IMR-90 (cell line): ENCODE measurements around the gene ORM1. TPM values are rescaled to one million over a fixed set of nuclear protein-coding genes. Genes with fewer than 3 reads are reported as not detected.

Experiments
- ATAC-seq: fragments of 200-7000 bp; cut with Tn5 transposase; 2 replicates; pipeline ENCODE4 v1.9.1; 2020; ENCODE audit warnings: low read depth, mild to moderate bottlenecking, moderate library complexity
- BruUV-seq: library from RNA; stranded (reverse); fragments of 400-500 nt; replicated peaks from 2 replicates; lab custom pipeline; 2021; lab: Mats Ljungman, UMichigan
- CTCF ChIA-PET: fragments of 300-600 bp; formaldehyde crosslinking; extraction: SDS; loops from one replicate; lab custom pipeline; 2021; ENCODE audit warnings: antibody characterized with exemption; lab: Yijun Ruan, JAX
- POLR2A ChIA-PET: fragments of 300-600 bp; sonication (Branson Sonifier 250); formaldehyde crosslinking; loops from one replicate; lab custom pipeline; 2022; ENCODE audit warnings: antibody characterized with exemption; ENCODE audit not compliant: unreplicated experiment; lab: Charles Lee
- DNase-seq: peaks from one replicate; pipeline ENCODE4 v3.0.0; 2013
- H2AFZ ChIP-seq: replicated peaks from 2 replicates; pipeline ENCODE3; 2013; ENCODE audit warnings: low read length, mild to moderate bottlenecking; ENCODE audit not compliant: poor library complexity
- H2AK5ac ChIP-seq: 2 replicates; pipeline ENCODE4 v1.6.1; 2013; ENCODE audit warnings: low read depth, low read length, inconsistent platforms
- H2AK9ac ChIP-seq: replicated peaks from 2 replicates; pipeline ENCODE3; 2013; ENCODE audit warnings: mild to moderate bottlenecking, low read depth, low read length, moderate library complexity; ENCODE audit not compliant: poor library complexity
- H2BK120ac ChIP-seq: 2 replicates; pipeline ENCODE4 v1.6.1; 2013; ENCODE audit warnings: low read depth, low read length, inconsistent platforms
- H2BK15ac ChIP-seq: 3 replicates; pipeline ENCODE4 v1.6.1; 2013; ENCODE audit warnings: low read depth, low read length, inconsistent platforms
- H2BK20ac ChIP-seq: 2 replicates; pipeline ENCODE4 v1.6.1; 2013; ENCODE audit warnings: low read depth, mild to moderate bottlenecking, inconsistent platforms, low read length, moderate library complexity
- H2BK5ac ChIP-seq: 2 replicates; pipeline ENCODE4 v1.6.1; 2013; ENCODE audit warnings: mild to moderate bottlenecking, low read depth, low read length, inconsistent platforms; ENCODE audit not compliant: poor library complexity, severe bottlenecking
- H3K14ac ChIP-seq: replicated peaks from 2 replicates; pipeline ENCODE4 v1.6.1; 2013; ENCODE audit warnings: low read depth, low read length, inconsistent platforms
- H3K18ac ChIP-seq: 2 replicates; pipeline ENCODE4 v1.6.1; 2013; ENCODE audit warnings: low read depth, low read length, control low read depth
- H3K23ac ChIP-seq: 2 replicates; pipeline ENCODE4 v1.6.1; 2013; ENCODE audit warnings: low read depth, low read length, inconsistent platforms
- H3K27ac ChIP-seq: 2 replicates; pipeline ENCODE4 v1.5.1; 2013; ENCODE audit warnings: mild to moderate bottlenecking, control low read depth, low read length; ENCODE audit not compliant: insufficient read depth
- H3K27me3 ChIP-seq: 2 replicates; pipeline ENCODE4 v1.6.1; 2013; ENCODE audit warnings: low read length; ENCODE audit not compliant: control insufficient read depth, insufficient read depth
- H3K36me3 ChIP-seq: 2 replicates; pipeline ENCODE4 v1.6.1; 2013; ENCODE audit warnings: low read length, mixed read lengths; ENCODE audit not compliant: control insufficient read depth, insufficient read depth
- H3K4ac ChIP-seq: 2 replicates; pipeline ENCODE4 v1.6.1; 2013; ENCODE audit warnings: low read depth, low read length, inconsistent platforms
- H3K4me1 ChIP-seq: 2 replicates; pipeline ENCODE4 v1.6.1; 2013; ENCODE audit warnings: low read length, mixed read lengths; ENCODE audit not compliant: control insufficient read depth, insufficient read depth
- H3K4me2 ChIP-seq: 2 replicates; pipeline ENCODE4 v1.6.1; 2013; ENCODE audit warnings: low read depth, mild to moderate bottlenecking, control low read depth, low read length, moderate library complexity
- H3K4me3 ChIP-seq: 2 replicates; pipeline ENCODE4 v1.5.1; 2013; ENCODE audit warnings: low read depth, mild to moderate bottlenecking, control low read depth, low read length, moderate library complexity; ENCODE audit not compliant: insufficient read depth
- H3K56ac ChIP-seq: 2 replicates; pipeline ENCODE4 v1.6.1; 2013; ENCODE audit warnings: low read length, inconsistent platforms; ENCODE audit not compliant: insufficient read depth; ENCODE audit errors: extremely low read depth
- H3K79me1 ChIP-seq, 2 experiments: 2 replicates each; pipeline ENCODE4 v1.6.1; 2013; ENCODE audit warnings: low read length in 2 of 2, inconsistent platforms in 1 of 2, low read depth in 1 of 2
- H3K9ac ChIP-seq: 2 replicates; pipeline ENCODE4 v1.6.1; 2013; ENCODE audit warnings: low read depth, low read length, control low read depth
- H3K9me1 ChIP-seq: 2 replicates; pipeline ENCODE4 v1.6.1; 2013; ENCODE audit warnings: low read length, inconsistent platforms; ENCODE audit not compliant: insufficient read depth
- H3K9me3 ChIP-seq: 2 replicates; pipeline ENCODE4 v1.6.1; 2013; ENCODE audit warnings: low read length; ENCODE audit not compliant: control insufficient read depth, insufficient read depth
- H4K20me1 ChIP-seq: 2 replicates; pipeline ENCODE4 v1.6.1; 2013; ENCODE audit warnings: low read length, inconsistent platforms; ENCODE audit not compliant: insufficient read depth
- H4K5ac ChIP-seq: 2 replicates; pipeline ENCODE4 v1.6.1; 2013; ENCODE audit warnings: mild to moderate bottlenecking, low read depth, low read length, control low read depth
- H4K8ac ChIP-seq, 2 experiments: 2 replicates each; pipeline ENCODE4 v1.6.1; 2013; ENCODE audit warnings: low read depth in 2 of 2, low read length in 2 of 2, control low read depth in 1 of 2, inconsistent platforms in 1 of 2
- H4K91ac ChIP-seq: 2 replicates; pipeline ENCODE4 v1.6.1; 2013; ENCODE audit warnings: low read depth, low read length, inconsistent platforms; ENCODE audit not compliant: insufficient read depth
- BHLHE40 ChIP-seq: fragments of 150-350 bp; IDR thresholded peaks from 2 replicates; pipeline ENCODE4 v1.6.1; 2016; ENCODE audit warnings: mild to moderate bottlenecking, low read depth, low read length
- CEBPB ChIP-seq: IDR thresholded peaks from 2 replicates; pipeline ENCODE4 v1.6.1; 2012; ENCODE audit warnings: low read depth, low read length, improper control_type of control experiment
- CHD1 ChIP-seq: IDR thresholded peaks from 2 replicates; pipeline ENCODE4 v1.6.1; 2012; ENCODE audit warnings: low read depth, low read length, improper control_type of control experiment
- ELK1 ChIP-seq: fragments of 150-350 bp; IDR thresholded peaks from 2 replicates; pipeline ENCODE4 v1.6.1; 2016; ENCODE audit warnings: low read depth, mild to moderate bottlenecking, low read length, moderate library complexity, borderline replicate concordance
- MAFK ChIP-seq: IDR thresholded peaks from 2 replicates; pipeline ENCODE4 v1.6.1; 2012; ENCODE audit warnings: low read depth, low read length, improper control_type of control experiment
- MAZ ChIP-seq: IDR thresholded peaks from 2 replicates; pipeline ENCODE4 v1.6.1; 2012; ENCODE audit warnings: low read depth, mild to moderate bottlenecking, low read length, improper control_type of control experiment, moderate library complexity, borderline replicate concordance
- MXI1 ChIP-seq: IDR thresholded peaks from 2 replicates; pipeline ENCODE4 v1.6.1; 2012; ENCODE audit warnings: low read depth, mild to moderate bottlenecking, low read length, moderate library complexity, borderline replicate concordance
- NFE2L2 ChIP-seq: fragments of 150-350 bp; IDR thresholded peaks from 2 replicates; pipeline ENCODE4 v1.6.1; 2016; ENCODE audit warnings: low read depth, mild to moderate bottlenecking, low read length
- POLR2A ChIP-seq: IDR thresholded peaks from 2 replicates; pipeline ENCODE4 v1.6.1; 2012; ENCODE audit warnings: mild to moderate bottlenecking, low read depth, low read length
- RAD21 ChIP-seq: IDR thresholded peaks from 2 replicates; pipeline ENCODE4 v1.6.1; 2012; ENCODE audit warnings: low read length, improper control_type of control experiment
- RCOR1 ChIP-seq: IDR thresholded peaks from 2 replicates; pipeline ENCODE4 v1.6.1; 2012; ENCODE audit warnings: mild to moderate bottlenecking, low read length, improper control_type of control experiment; ENCODE audit not compliant: insufficient replicate concordance
- SMC3 ChIP-seq: fragments of 150-350 bp; IDR thresholded peaks from 2 replicates; pipeline ENCODE4 v1.6.1; 2016; ENCODE audit warnings: low read depth, mild to moderate bottlenecking, antibody characterized with exemption, low read length, moderate library complexity
- USF2 ChIP-seq: fragments of 150-350 bp; IDR thresholded peaks from 2 replicates; pipeline ENCODE4 v1.6.1; 2017; ENCODE audit warnings: mild to moderate bottlenecking, antibody characterized with exemption, low read length, low read depth
- WGBS, 2 experiments: methylation state at CpG; one replicate each; pipeline versions ENCODE4 v1.1.5 to v1.1.7; 2013; ENCODE audit warnings: missing lambda C conversion rate in 2 of 2; ENCODE audit not compliant: insufficient read length in 1 of 2; ENCODE audit errors: extremely low coverage in 2 of 2; 5-methylcytosine and 5-hydroxymethylcytosine counted together
- dilution Hi-C: fragments of 300-500 bp; cut with HindIII; formaldehyde crosslinking; loops from one replicate; pipeline ENCODE4 v1.14.3; 2018; ENCODE audit warnings: low sequenced_read_pairs; ENCODE audit not compliant: unreplicated experiment
- in situ Hi-C: fragments of 300-500 bp; cut with MboI; formaldehyde crosslinking; loops from 3 replicates; pipeline ENCODE4 v1.14.3; 2019; ENCODE audit warnings: low sequenced_read_pairs, inconsistent platforms, mixed read lengths
- intact Hi-C: fragments of 100-400 bp; cut with micrococcal nuclease; formaldehyde crosslinking; loops from 2 replicates; pipeline ENCODE4 v1.10.0; 2022
- polyA plus RNA-seq, 3 experiments: library from polyadenylated mRNA; depleted of rRNA; stranded (reverse); fragments of >200 nt; gene quantifications; 2 replicates each; pipeline ENCODE4 v1.2.3, GENCODE V29; 2012; ENCODE audit warnings: low replicate concordance in 1 of 3
- total RNA-seq: library from RNA; depleted of rRNA; stranded (reverse); fragments of >200 nt; gene quantifications from 2 replicates; pipeline ENCODE4 v1.2.3, GENCODE V29; 2012

The ORM1 gene
- total and polyA plus RNA-seq, 2 of the 4 experiments (the other 2 are of a cell fraction), result 0.18 TPM; not detected in 1

GRCh38 chr9:114319147-114319546, 3.8 kb upstream of the ORM1 start:
- H3K36me3 ChIP-seq, result no peaks in the 10 kb centered on the region
- no peak overlapping the region for H2AFZ ChIP-seq
- H3K4me2 ChIP-seq, result no peak overlapping the region
- dilution Hi-C loops (no loop called here), in situ Hi-C loops (no loop called here), intact Hi-C loops (no loop called here)
- BruUV-seq, result no TSS peak
- no peaks in the 10 kb centered on the region for H3K9me3 ChIP-seq
- 70% methylated on average over 1 of the region's 3 CpGs; no CpG with 5 or more reads in 1 of the 2 experiments for WGBS, 2 experiments
- peak overlapping the region; percentile 38; the same call in 1 of the 2 replicates for H4K91ac ChIP-seq
- H4K5ac ChIP-seq, result no peak overlapping the region
- H2BK20ac ChIP-seq, result peak overlapping the region; percentile 62
- no peaks in the 10 kb centered on the region for H3K79me1 ChIP-seq
- peak overlapping the region; percentile 39; the same call in 1 of the 2 replicates for H2AK5ac ChIP-seq
- H2AK9ac ChIP-seq, result no peak overlapping the region
- no peak overlapping the region for H3K27ac ChIP-seq
- H3K27me3 ChIP-seq, result no peaks in the 10 kb centered on the region
- no peak overlapping the region for H4K8ac ChIP-seq
- H3K4ac ChIP-seq, result peak overlapping the region; percentile 70
- no peak overlapping the region for H3K23ac ChIP-seq
- no peak for DNase-seq
- no peak for TF ChIP-seq POLR2A
- no peak for TF ChIP-seq ELK1
- no peak for TF ChIP-seq SMC3
- TF ChIP-seq USF2, result no peak
- no peak for TF ChIP-seq MAZ
- no peak for TF ChIP-seq RCOR1
- no peak for TF ChIP-seq BHLHE40
- no peak for TF ChIP-seq CEBPB
- TF ChIP-seq NFE2L2, result no peak
- TF ChIP-seq MXI1, result no peak
- TF ChIP-seq MAFK, result no peak
- TF ChIP-seq CHD1, result no peak
- no peak for TF ChIP-seq RAD21
- H3K9ac ChIP-seq, result no peak overlapping the region
- H3K4me3 ChIP-seq, result no peak overlapping the region
- peak overlapping the region; percentile 29; the same call in 1 of the 2 replicates for H3K14ac ChIP-seq
- H3K9me1 ChIP-seq, result peaks cover 13% of the 10 kb centered on the region; the same call in 1 of the 2 replicates
- H3K18ac ChIP-seq, result no peak overlapping the region
- no peaks in the 10 kb centered on the region for H4K20me1 ChIP-seq
- ChIA-PET POLR2A (no interaction called here), CTCF (interaction anchor here (1.0 kb wide), 1 partner anchor 236 kb away, joined by 3 read pairs; no protein-coding TSS in a partner anchor)
- ATAC-seq, result no peak
- peaks cover 6% of the 10 kb centered on the region for H3K4me1 ChIP-seq
- H2BK120ac ChIP-seq, result peak overlapping the region; percentile 87
- no peak overlapping the region for H2BK15ac ChIP-seq
- no peak overlapping the region for H3K56ac ChIP-seq
- H2BK5ac ChIP-seq, result no peak overlapping the region
